GM21576 (cell line): ENCODE measurements around the gene NXF1.
"Not testable (repeated sequence)": the region's sequence is repeated elsewhere in the genome, so short reads cannot be mapped to it uniquely, and the experiment has no call there.

Experiments used
- ATAC-seq: cut with Tn5 transposase; IDR thresholded peaks from one replicate; pipeline ENCODE4 v1.9.1; 2021; ENCODE audit warnings: mild to moderate bottlenecking, moderate library complexity; ENCODE audit not compliant: unreplicated experiment

NXF1 gene

GRCh38 chr11:62832336-62833234 is 27.3 kb upstream of the NXF1 start, which contains the start of gene TEX54:
TEX54 (minus strand) TSS chr11:62832841.
- peak; percentile 11 for ATAC-seq

- ATAC-seq = peak; percentile 79
These were observed 26.5 kb upstream of the NXF1 start, which contains the start of gene STX5 for GRCh38 chr11:62831520-62832335. STX5 (minus strand) TSS chr11:62832051; CDS start chr11:62831243, 808 bp downstream.

GRCh38 chr11:62830904-62831519 is 25.8 kb upstream of the NXF1 start:
- ATAC-seq = no peak

- not testable (repeated sequence) for ATAC-seq
These were observed 22.9 kb upstream of the NXF1 start for GRCh38 chr11:62828130-62828529.

- no peak for ATAC-seq
These were observed 18.4 kb upstream of the NXF1 start for GRCh38 chr11:62823677-62824076.

GRCh38 chr11:62817129-62817528 is 11.9 kb upstream of the NXF1 start:
- no peak for ATAC-seq

GRCh38 chr11:62816557-62816956 is 11.3 kb upstream of the NXF1 start:
- ATAC-seq = no peak

- no peak for ATAC-seq
These were observed 6.4 kb upstream of the NXF1 start for GRCh38 chr11:62811659-62812058.

- no peak for ATAC-seq
These were observed 5.5 kb upstream of the NXF1 start for GRCh38 chr11:62810748-62811147.

GRCh38 chr11:62806611-62807121 is 1.4 kb upstream of the NXF1 start:
- ATAC-seq = no peak

GRCh38 chr11:62805961-62806441 is 761 bp upstream of the NXF1 start:
- ATAC-seq = peak; percentile 8

- ATAC-seq = peak; percentile 11
These were observed 747 bp downstream of the NXF1 start for GRCh38 chr11:62804310-62805075.

- ATAC-seq = no peak
These were observed 4.2 kb downstream of the NXF1 start for GRCh38 chr11:62801071-62801470.

- ATAC-seq = no peak
These were observed 5.8 kb downstream of the NXF1 start for GRCh38 chr11:62799486-62799885.

GRCh38 chr11:62796281-62796680 is 9.0 kb downstream of the NXF1 start:
- no peak for ATAC-seq

- no peak for ATAC-seq
These were observed 11.0 kb downstream of the NXF1 start for GRCh38 chr11:62794201-62794775.

GRCh38 chr11:62792202-62792575 is 13.1 kb downstream of the NXF1 start:
- ATAC-seq = no peak

- ATAC-seq = peak; percentile 49
These were observed 13.6 kb downstream of the NXF1 start, which contains the start of gene TMEM223 for GRCh38 chr11:62791501-62792201. TMEM223 (minus strand) TSS chr11:62792006; CDS start chr11:62791994, 12 bp downstream.

- ATAC-seq = no peak
These were observed 15.7 kb downstream of the NXF1 start for GRCh38 chr11:62789576-62789975.
